22Rv1 (cell line): ENCODE measurements around the gene PRDM15.

ENCODE experiments used
- ZFX ChIP-seq: fragments of 450-650 bp; IDR thresholded peaks from 2 replicates; pipeline ENCODE4 v1.6.1; 2017; ENCODE audit warnings: antibody characterized with exemption, borderline replicate concordance
- TF ChIP-seq, protein P1 (sequence below): fragments of 450-650 bp; IDR thresholded peaks from 2 replicates; pipeline ENCODE4 v1.5.1; 2017; ENCODE audit warnings: mild to moderate bottlenecking

GRCh38 chr21:41824466-41825207 lies 54.5 kb downstream of the PRDM15 start:
- TF ChIP-seq, protein P1, sequence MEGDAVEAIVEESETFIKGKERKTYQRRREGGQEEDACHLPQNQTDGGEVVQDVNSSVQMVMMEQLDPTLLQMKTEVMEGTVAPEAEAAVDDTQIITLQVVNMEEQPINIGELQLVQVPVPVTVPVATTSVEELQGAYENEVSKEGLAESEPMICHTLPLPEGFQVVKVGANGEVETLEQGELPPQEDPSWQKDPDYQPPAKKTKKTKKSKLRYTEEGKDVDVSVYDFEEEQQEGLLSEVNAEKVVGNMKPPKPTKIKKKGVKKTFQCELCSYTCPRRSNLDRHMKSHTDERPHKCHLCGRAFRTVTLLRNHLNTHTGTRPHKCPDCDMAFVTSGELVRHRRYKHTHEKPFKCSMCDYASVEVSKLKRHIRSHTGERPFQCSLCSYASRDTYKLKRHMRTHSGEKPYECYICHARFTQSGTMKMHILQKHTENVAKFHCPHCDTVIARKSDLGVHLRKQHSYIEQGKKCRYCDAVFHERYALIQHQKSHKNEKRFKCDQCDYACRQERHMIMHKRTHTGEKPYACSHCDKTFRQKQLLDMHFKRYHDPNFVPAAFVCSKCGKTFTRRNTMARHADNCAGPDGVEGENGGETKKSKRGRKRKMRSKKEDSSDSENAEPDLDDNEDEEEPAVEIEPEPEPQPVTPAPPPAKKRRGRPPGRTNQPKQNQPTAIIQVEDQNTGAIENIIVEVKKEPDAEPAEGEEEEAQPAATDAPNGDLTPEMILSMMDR = no peak
- no peak for TF ChIP-seq ZFX
